Natural killer cell treated with Interleukin-12 subunit alpha and Interleukin-12 subunit beta and Interleukin-15 and Interleukin-18, amount 100 ng/mL, for 72 hours (primary cell): Measurements from ENCODE around the gene ADAMTS14. TPM values are rescaled to one million over a fixed set of nuclear protein-coding genes. Genes with fewer than 3 reads are reported as not detected.
A peak's percentile ranks its signal among the peaks of the same experiment; 100 is the strongest.
"Not testable (repeated sequence)": the region's sequence is repeated elsewhere in the genome, so short reads cannot be mapped to it uniquely, and the experiment has no call there.

ENCODE experiments used
- ATAC-seq, 2 donors: fragments of 150-1000 bp; cut with Tn5 transposase in 1 of 2; sonication (Bioruptor Pico), chemical (Tn5 transposase) in 1 of 2; 2 replicates each; pipeline ENCODE4 v1.10.0; 2021
- DNase-seq: peaks from one replicate; pipeline ENCODE4 v3.0.0; 2022; ENCODE audit warnings: low spot score
- H3K27ac Mint-ChIP-seq, 2 donors: 1 replicate in 1 of 2; 2 replicates in 1 of 2; pipeline ENCODE4 v1.8.0; 2022; ENCODE audit warnings: mixed read lengths in 2 of 2, mild to moderate bottlenecking in 1 of 2, moderate library complexity in 1 of 2
- H3K27me3 Mint-ChIP-seq, 2 donors: 1 replicate in 1 of 2; 2 replicates in 1 of 2; pipeline ENCODE4 v1.8.0; 2022; ENCODE audit warnings: mixed read lengths in 2 of 2
- H3K36me3 Mint-ChIP-seq: one replicate; pipeline ENCODE4 v1.8.0; 2022; ENCODE audit warnings: mixed read lengths
- H3K4me1 Mint-ChIP-seq, 2 donors: 1 replicate in 1 of 2; 2 replicates in 1 of 2; pipeline ENCODE4 v1.8.0; 2022; ENCODE audit warnings: low read depth in 2 of 2, mixed read lengths in 2 of 2, mild to moderate bottlenecking in 1 of 2
- H3K4me3 Mint-ChIP-seq: one replicate; pipeline ENCODE4 v1.8.0; 2022; ENCODE audit warnings: mixed read lengths
- H3K9me3 Mint-ChIP-seq: 2 replicates; pipeline ENCODE4 v1.8.0; 2022; ENCODE audit warnings: mixed read lengths
- total RNA-seq, 2 donors: library from RNA; stranded (reverse); gene quantifications; one replicate each; pipeline ENCODE4 v1.2.3, GENCODE V29; 2022

Gene ADAMTS14
- total RNA-seq, 2 donors from 2014 or later, result 0.07 to 0.61 TPM

- Mint-ChIP-seq H3K36me3 (peaks cover 4% of the 10 kb centered on the region), H3K9me3 (no peaks in the 10 kb centered on the region), H3K27ac (no peak overlapping the region), H3K27me3 (no peaks in the 10 kb centered on the region), H3K4me3 (no peak overlapping the region), H3K4me1 (no peaks in the 10 kb centered on the region)
- ATAC-seq (no peak), DNase-seq (no peak)
Observed at GRCh38 chr10:70770001-70770400, 97.7 kb downstream of the ADAMTS14 start.

GRCh38 chr10:70770516-70770915 lies 98.2 kb downstream of the ADAMTS14 start:
- not testable (repeated sequence) for H3K27ac Mint-ChIP-seq, H3K4me3 Mint-ChIP-seq, H3K9me3 Mint-ChIP-seq, H3K27me3 Mint-ChIP-seq, DNase-seq, ATAC-seq, H3K4me1 Mint-ChIP-seq, H3K36me3 Mint-ChIP-seq

GRCh38 chr10:70771311-70772194 lies 99.2 kb downstream of the ADAMTS14 start:
- Mint-ChIP-seq H3K27ac (peak overlapping the region in 1 of 2 donors; percentile 16), H3K36me3 (no peaks in the 10 kb centered on the region), H3K4me1 (no peaks in the 10 kb centered on the region), H3K4me3 (no peak overlapping the region), H3K9me3 (no peaks in the 10 kb centered on the region), H3K27me3 (no peaks in the 10 kb centered on the region)
- peak; percentile 51 for DNase-seq
- peak in 1 of 2 donors; percentile 32 for ATAC-seq

- H3K27ac Mint-ChIP-seq, result no peak overlapping the region
- DNase-seq (no peak), ATAC-seq (no peak)
- no peaks in the 10 kb centered on the region for H3K36me3 Mint-ChIP-seq
- no peaks in the 10 kb centered on the region for H3K27me3 Mint-ChIP-seq
- no peak overlapping the region for H3K4me3 Mint-ChIP-seq
- no peaks in the 10 kb centered on the region for H3K4me1 Mint-ChIP-seq
- no peaks in the 10 kb centered on the region for H3K9me3 Mint-ChIP-seq
Observed at GRCh38 chr10:70772627-70773026, 100.3 kb downstream of the ADAMTS14 start.

GRCh38 chr10:70773461-70773860 lies 101.2 kb downstream of the ADAMTS14 start:
- no peaks in the 10 kb centered on the region for H3K9me3 Mint-ChIP-seq
- no peak overlapping the region for H3K27ac Mint-ChIP-seq
- no peaks in the 10 kb centered on the region for H3K27me3 Mint-ChIP-seq
- ATAC-seq, result no peak
- H3K4me1 Mint-ChIP-seq, result no peaks in the 10 kb centered on the region
- DNase-seq, result peak; percentile 18
- H3K4me3 Mint-ChIP-seq, result no peak overlapping the region
- H3K36me3 Mint-ChIP-seq, result no peaks in the 10 kb centered on the region

- H3K9me3 Mint-ChIP-seq, result no peaks in the 10 kb centered on the region
- ATAC-seq (peak in 1 of 2 donors; percentile 17), DNase-seq (peak; percentile 40)
- no peak overlapping the region for H3K4me3 Mint-ChIP-seq
- H3K27ac Mint-ChIP-seq, result no peak overlapping the region
- H3K4me1 Mint-ChIP-seq, result no peaks in the 10 kb centered on the region
- no peaks in the 10 kb centered on the region for H3K36me3 Mint-ChIP-seq
- no peaks in the 10 kb centered on the region for H3K27me3 Mint-ChIP-seq
Observed at GRCh38 chr10:70773965-70774809, 101.9 kb downstream of the ADAMTS14 start.

- Mint-ChIP-seq H3K4me1 (no peaks in the 10 kb centered on the region), H3K27me3 (no peaks in the 10 kb centered on the region), H3K36me3 (no peaks in the 10 kb centered on the region), H3K27ac (no peak overlapping the region), H3K4me3 (no peak overlapping the region), H3K9me3 (no peaks in the 10 kb centered on the region)
- DNase-seq, result peak; percentile 41
- no peak for ATAC-seq
Observed at GRCh38 chr10:70774810-70775678, 102.7 kb downstream of the ADAMTS14 start.

- Mint-ChIP-seq H3K36me3 (no peaks in the 10 kb centered on the region), H3K27me3 (no peaks in the 10 kb centered on the region), H3K27ac (no peak overlapping the region), H3K4me3 (no peak overlapping the region), H3K9me3 (no peaks in the 10 kb centered on the region), H3K4me1 (peaks cover 0 to 4% of the 10 kb centered on the region in 2 donors)
- ATAC-seq (peak in 1 of 2 donors; percentile 13), DNase-seq (peak; percentile 39)
Observed at GRCh38 chr10:70775679-70776454, 103.6 kb downstream of the ADAMTS14 start.

GRCh38 chr10:70776455-70777005 lies 104.2 kb downstream of the ADAMTS14 start:
- DNase-seq (peak; percentile 34), ATAC-seq (no peak)
- Mint-ChIP-seq H3K4me3 (no peak overlapping the region), H3K36me3 (no peaks in the 10 kb centered on the region), H3K9me3 (no peaks in the 10 kb centered on the region), H3K27ac (no peak overlapping the region), H3K4me1 (peaks cover 0 to 8% of the 10 kb centered on the region in 2 donors), H3K27me3 (no peaks in the 10 kb centered on the region)

- DNase-seq (peak; percentile 23), ATAC-seq (no peak)
- no peaks in the 10 kb centered on the region for H3K36me3 Mint-ChIP-seq
- H3K9me3 Mint-ChIP-seq, result no peaks in the 10 kb centered on the region
- H3K27ac Mint-ChIP-seq, result no peak overlapping the region
- H3K4me3 Mint-ChIP-seq, result no peak overlapping the region
- H3K4me1 Mint-ChIP-seq, result peaks cover 0 to 8% of the 10 kb centered on the region in 2 donors
- no peaks in the 10 kb centered on the region for H3K27me3 Mint-ChIP-seq
Observed at GRCh38 chr10:70777063-70777875, 105.0 kb downstream of the ADAMTS14 start.

GRCh38 chr10:70778267-70778924 lies 106.1 kb downstream of the ADAMTS14 start:
- ATAC-seq (no peak), DNase-seq (peak; percentile 42)
- peaks cover 5 to 13% of the 10 kb centered on the region in 2 donors for H3K4me1 Mint-ChIP-seq
- no peak overlapping the region for H3K4me3 Mint-ChIP-seq
- H3K27me3 Mint-ChIP-seq, result no peaks in the 10 kb centered on the region
- no peaks in the 10 kb centered on the region for H3K36me3 Mint-ChIP-seq
- no peak overlapping the region for H3K27ac Mint-ChIP-seq
- no peaks in the 10 kb centered on the region for H3K9me3 Mint-ChIP-seq
